HG03460 (cell line): Measurements from ENCODE around the gene USHBP1.

Experiments
- ATAC-seq: cut with Tn5 transposase; IDR thresholded peaks from one replicate; pipeline ENCODE4 v1.9.1; 2021; ENCODE audit not compliant: unreplicated experiment

Gene USHBP1

GRCh38 chr19:17263712-17264640, 569 bp downstream of the USHBP1 start:
- no peak for ATAC-seq

GRCh38 chr19:17262557-17262956, 2.0 kb downstream of the USHBP1 start:
- no peak for ATAC-seq

- no peak for ATAC-seq
Observed at GRCh38 chr19:17260842-17261325, 3.7 kb downstream of the USHBP1 start.

GRCh38 chr19:17259934-17260333, 4.6 kb downstream of the USHBP1 start:
- no peak for ATAC-seq

- no peak for ATAC-seq
Observed at GRCh38 chr19:17259118-17259780, 5.3 kb downstream of the USHBP1 start.

- ATAC-seq, result no peak
Observed at GRCh38 chr19:17256130-17256529, 8.4 kb downstream of the USHBP1 start.

- no peak for ATAC-seq
Observed at GRCh38 chr19:17255150-17255621, 9.4 kb downstream of the USHBP1 start.

GRCh38 chr19:17254636-17255035, 9.9 kb downstream of the USHBP1 start:
- no peak for ATAC-seq

GRCh38 chr19:17249887-17250548, 14.5 kb downstream of the USHBP1 start:
- no peak for ATAC-seq

GRCh38 chr19:17248011-17248776, 16.4 kb downstream of the USHBP1 start:
- no peak for ATAC-seq

GRCh38 chr19:17246681-17247425, 17.7 kb downstream of the USHBP1 start:
- no peak for ATAC-seq

- ATAC-seq, result peak; percentile 16
Observed at GRCh38 chr19:17245535-17245984, 19.0 kb downstream of the USHBP1 start, which contains the start of gene NR2F6. TSS of gene NR2F6 (minus strand) at chr19:17245919. CDS start at chr19:17245220, 699 bp downstream.

- ATAC-seq, result no peak
Observed at GRCh38 chr19:17244618-17245534, 19.7 kb downstream of the USHBP1 start.

GRCh38 chr19:17243830-17244617, 20.5 kb downstream of the USHBP1 start:
- no peak for ATAC-seq

- no peak for ATAC-seq
Observed at GRCh38 chr19:17243211-17243829, 21.2 kb downstream of the USHBP1 start.

GRCh38 chr19:17242431-17243208, 21.9 kb downstream of the USHBP1 start:
- no peak for ATAC-seq
